CD4-positive, alpha-beta T cell treated with Interferon gamma for 1 hour (primary cell): ENCODE results near the gene MYO16.

Experiments
- DNase-seq: peaks from one replicate; pipeline ENCODE4 v3.0.0-alpha.2; 2020

The MYO16 gene

DNA sequence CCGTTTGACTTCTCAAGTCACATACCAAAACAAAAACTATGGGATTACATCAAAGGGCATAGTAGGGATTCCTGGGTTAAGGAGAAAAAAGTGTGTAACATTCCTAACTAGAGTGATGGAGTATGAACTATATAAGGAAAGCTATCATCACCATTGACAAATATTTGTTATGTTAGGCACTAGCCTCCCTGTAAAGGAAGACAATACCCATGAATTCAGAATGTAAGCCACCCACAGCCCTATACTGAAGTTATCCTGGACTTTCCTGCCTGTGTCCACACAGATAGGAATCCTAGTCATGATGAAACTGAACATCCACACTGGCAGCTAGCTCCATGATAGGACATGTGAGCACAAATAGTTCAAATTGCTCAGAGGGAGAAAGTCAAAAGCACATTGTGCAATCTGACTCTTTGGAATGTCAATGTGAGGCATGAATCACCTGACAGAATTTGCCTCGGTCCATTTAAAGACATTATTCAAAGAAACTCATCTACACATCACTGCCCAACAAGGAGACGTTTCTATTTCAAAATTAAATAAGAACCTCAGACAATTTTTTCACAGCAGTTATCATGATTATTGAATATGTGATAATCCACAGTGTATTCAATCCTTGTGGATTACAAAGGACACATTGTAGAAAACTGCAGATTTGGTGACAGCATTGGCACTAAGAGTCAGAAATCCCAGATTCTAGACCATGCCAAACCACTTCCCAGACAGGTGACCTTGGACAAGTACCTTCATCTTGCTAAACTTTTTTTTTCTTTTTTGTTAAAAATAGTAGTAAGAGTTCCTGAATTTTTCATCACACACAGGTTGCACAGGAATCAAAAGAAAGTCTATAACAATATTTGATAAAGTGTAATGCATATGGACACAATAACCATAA is 627.7 kb downstream of the MYO16 start:
- no peak for DNase-seq
